Measurements from ENCODE around the gene GAPVD1. TPM values are rescaled to one million over a fixed set of nuclear protein-coding genes. Genes with fewer than 3 reads are reported as not detected.

Gene GAPVD1
- total RNA-seq, 1 donor from 2014 or later, result 56.5 TPM

GRCh38 chr9:125238915-125239446 is 22.6 kb upstream of the GAPVD1 start:
- peaks cover 75% of the 10 kb centered on the region for H3K4me1 Mint-ChIP-seq (ENCODE audit: unreplicated experiment)
- peak overlapping the region; percentile 89 for H3K4me3 Mint-ChIP-seq (ENCODE audit: unreplicated experiment)
- H3K36me3 Mint-ChIP-seq (ENCODE audit: unreplicated experiment), result peaks cover 43% of the 10 kb centered on the region
- no peaks in the 10 kb centered on the region for H3K27me3 Mint-ChIP-seq (ENCODE audit: unreplicated experiment)
- H3K27ac Mint-ChIP-seq (ENCODE audit: unreplicated experiment), result peak overlapping the region; percentile 19
- TF ChIP-seq, protein P1, sequence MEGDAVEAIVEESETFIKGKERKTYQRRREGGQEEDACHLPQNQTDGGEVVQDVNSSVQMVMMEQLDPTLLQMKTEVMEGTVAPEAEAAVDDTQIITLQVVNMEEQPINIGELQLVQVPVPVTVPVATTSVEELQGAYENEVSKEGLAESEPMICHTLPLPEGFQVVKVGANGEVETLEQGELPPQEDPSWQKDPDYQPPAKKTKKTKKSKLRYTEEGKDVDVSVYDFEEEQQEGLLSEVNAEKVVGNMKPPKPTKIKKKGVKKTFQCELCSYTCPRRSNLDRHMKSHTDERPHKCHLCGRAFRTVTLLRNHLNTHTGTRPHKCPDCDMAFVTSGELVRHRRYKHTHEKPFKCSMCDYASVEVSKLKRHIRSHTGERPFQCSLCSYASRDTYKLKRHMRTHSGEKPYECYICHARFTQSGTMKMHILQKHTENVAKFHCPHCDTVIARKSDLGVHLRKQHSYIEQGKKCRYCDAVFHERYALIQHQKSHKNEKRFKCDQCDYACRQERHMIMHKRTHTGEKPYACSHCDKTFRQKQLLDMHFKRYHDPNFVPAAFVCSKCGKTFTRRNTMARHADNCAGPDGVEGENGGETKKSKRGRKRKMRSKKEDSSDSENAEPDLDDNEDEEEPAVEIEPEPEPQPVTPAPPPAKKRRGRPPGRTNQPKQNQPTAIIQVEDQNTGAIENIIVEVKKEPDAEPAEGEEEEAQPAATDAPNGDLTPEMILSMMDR (IDR thresholded peaks at IDR 0.05), result no peak
- no peak for DNase-seq (ENCODE audit: extremely low spot score, unreplicated experiment)
- H3K9me3 Mint-ChIP-seq (ENCODE audit: unreplicated experiment), result no peaks in the 10 kb centered on the region

DNA sequence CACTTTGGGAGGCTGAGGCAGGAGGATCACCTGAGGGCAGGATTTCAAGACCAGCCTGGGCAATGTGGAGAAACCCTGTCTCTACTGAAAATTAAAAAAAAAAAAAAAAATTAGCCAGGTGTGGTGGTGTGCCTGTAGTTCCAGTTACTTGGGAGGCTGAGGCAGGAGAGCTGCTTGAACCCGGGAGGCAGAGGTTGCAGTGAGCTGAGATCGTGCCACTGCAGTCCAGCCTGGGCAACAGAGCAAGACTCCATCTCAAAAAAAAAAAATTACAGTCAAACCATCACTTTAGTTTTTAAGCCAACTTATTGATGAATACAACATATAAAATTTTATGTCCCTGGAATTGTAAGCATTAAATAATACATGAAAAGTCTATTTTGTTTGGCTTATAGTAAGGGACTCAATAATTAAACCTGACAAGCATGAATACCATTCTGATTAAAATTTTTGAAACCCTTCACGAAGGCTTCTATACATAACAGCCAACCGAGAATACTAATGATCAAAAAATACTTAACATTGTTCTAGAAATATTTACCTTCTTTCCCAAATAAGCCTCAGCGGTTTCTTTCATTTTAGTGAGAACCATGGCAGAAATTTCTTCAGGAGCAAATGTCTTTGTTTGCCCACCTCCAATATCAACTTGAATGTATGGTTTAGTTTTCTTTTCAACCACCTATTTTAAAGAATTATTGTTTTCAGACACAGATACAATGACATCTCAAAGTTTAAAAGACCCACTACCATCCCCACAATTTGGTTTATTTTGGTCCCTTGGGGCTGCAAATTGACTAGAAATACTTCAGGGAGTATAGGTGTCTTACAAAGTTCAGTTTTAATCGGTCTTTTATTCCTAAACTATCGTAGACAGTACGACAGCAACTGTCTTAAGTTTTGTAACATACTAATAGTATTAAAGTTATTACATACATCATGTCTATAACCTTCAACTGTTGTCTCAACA is 21.7 kb upstream of the GAPVD1 start:
- Mint-ChIP-seq H3K27ac (ENCODE audit: unreplicated experiment) (peak overlapping the region; percentile 99), H3K9me3 (ENCODE audit: unreplicated experiment) (no peaks in the 10 kb centered on the region), H3K27me3 (ENCODE audit: unreplicated experiment) (no peaks in the 10 kb centered on the region), H3K36me3 (ENCODE audit: unreplicated experiment) (peaks cover 43% of the 10 kb centered on the region), H3K4me1 (ENCODE audit: unreplicated experiment) (peaks cover 75% of the 10 kb centered on the region), H3K4me3 (ENCODE audit: unreplicated experiment) (peak overlapping the region; percentile 89)
- TF ChIP-seq, protein P1 (IDR thresholded peaks at IDR 0.05), result no peak
- no peak for DNase-seq (ENCODE audit: extremely low spot score, unreplicated experiment)

DNA sequence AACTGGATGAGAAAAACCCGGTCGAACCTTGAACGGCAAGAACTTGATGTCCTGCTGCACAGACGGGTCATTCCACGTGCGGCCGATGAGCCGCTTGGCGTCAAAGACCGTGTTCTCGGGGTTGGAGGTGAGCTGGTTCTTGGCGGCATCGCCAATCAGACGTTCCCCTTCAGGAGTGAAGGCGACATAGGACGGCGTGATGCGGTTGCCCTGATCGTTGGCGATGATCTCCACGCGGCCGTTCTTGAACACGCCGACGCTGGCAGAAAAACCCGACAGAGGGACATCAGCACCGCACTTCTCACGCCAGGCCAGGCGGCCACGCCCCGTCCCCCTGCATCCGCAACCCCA is 21.0 kb upstream of the GAPVD1 start:
- Mint-ChIP-seq H3K9me3 (ENCODE audit: unreplicated experiment) (no peaks in the 10 kb centered on the region), H3K27ac (ENCODE audit: unreplicated experiment) (peak overlapping the region; percentile 99), H3K4me1 (ENCODE audit: unreplicated experiment) (peaks cover 68% of the 10 kb centered on the region), H3K4me3 (ENCODE audit: unreplicated experiment) (peak overlapping the region; percentile 89), H3K36me3 (ENCODE audit: unreplicated experiment) (peaks cover 38% of the 10 kb centered on the region), H3K27me3 (ENCODE audit: unreplicated experiment) (no peaks in the 10 kb centered on the region)
- no peak for DNase-seq (ENCODE audit: extremely low spot score, unreplicated experiment)
- TF ChIP-seq, protein P1 (IDR thresholded peaks at IDR 0.05), result no peak

GRCh38 chr9:125241000-125241862 is 20.4 kb upstream of the GAPVD1 start, which contains the start of gene HSPA5:
TSS of gene HSPA5 (minus strand) at chr9:125241343. CDS start at chr9:125241126, 217 bp downstream.
- Mint-ChIP-seq H3K4me1 (ENCODE audit: unreplicated experiment) (peaks cover 62% of the 10 kb centered on the region), H3K9me3 (ENCODE audit: unreplicated experiment) (no peaks in the 10 kb centered on the region), H3K27me3 (ENCODE audit: unreplicated experiment) (no peaks in the 10 kb centered on the region), H3K27ac (ENCODE audit: unreplicated experiment) (peak within 1 kb of the TSS; percentile 99), H3K36me3 (ENCODE audit: unreplicated experiment) (peaks cover 33% of the 10 kb centered on the region), H3K4me3 (ENCODE audit: unreplicated experiment) (peak within 1 kb of the TSS; percentile 89)
- DNase-seq (ENCODE audit: extremely low spot score, unreplicated experiment), result peak; percentile 100
- TF ChIP-seq, protein P1 (IDR thresholded peaks at IDR 0.05), result peak; percentile 41
